NAMALWA (cell line): ENCODE data around the gene PHOSPHO2.

ENCODE experiments used
- DNase-seq: peaks from one replicate; pipeline ENCODE4 v3.0.0-alpha.2; 2015; ENCODE audit warnings: low spot score

The PHOSPHO2 gene, protein sequence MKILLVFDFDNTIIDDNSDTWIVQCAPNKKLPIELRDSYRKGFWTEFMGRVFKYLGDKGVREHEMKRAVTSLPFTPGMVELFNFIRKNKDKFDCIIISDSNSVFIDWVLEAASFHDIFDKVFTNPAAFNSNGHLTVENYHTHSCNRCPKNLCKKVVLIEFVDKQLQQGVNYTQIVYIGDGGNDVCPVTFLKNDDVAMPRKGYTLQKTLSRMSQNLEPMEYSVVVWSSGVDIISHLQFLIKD

DNA sequence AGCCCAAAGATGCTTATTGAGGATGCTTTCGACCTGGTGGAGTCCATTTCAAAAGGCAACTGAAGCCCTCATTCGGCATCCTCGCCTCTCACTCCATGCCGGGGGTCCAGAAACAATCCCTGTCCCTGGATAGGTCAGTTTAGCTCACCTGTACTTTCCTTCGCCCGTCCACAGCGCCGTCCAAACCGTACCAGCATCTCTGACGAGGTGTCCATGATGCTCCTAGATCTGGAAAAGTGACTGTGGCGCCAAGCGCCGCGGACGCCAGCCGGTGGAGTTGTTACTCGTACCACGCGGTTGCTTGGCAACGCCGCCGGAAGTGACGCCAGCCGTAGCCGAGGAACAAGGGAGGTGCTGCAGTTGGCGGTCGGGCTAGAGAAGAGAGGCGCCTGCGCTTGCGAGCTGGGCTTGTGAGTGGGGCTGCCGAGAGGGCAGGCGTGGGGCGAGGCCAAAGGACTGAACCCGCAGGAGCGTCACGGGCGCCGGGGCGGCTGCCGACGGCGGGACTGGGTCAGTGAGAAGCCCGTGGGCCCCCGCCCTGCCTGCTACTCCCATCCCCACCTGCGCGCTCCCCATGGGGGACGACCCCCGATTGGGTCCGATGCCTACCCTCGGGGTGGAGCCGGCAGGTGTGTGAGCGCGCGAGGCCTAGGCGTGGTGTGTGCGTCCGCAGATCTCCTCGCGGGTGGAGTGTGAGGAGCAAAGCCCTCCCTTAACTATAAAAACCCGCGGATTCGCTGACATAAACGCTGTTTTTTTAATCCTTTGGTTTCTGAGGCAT lies at the start of gene PHOSPHO2, which contains the start of gene CFAP210:
Gene PHOSPHO2, plus strand, starts transcription at position 357 of the 781 bp plus-strand sequence. CDS start 6,503 bp downstream, outside the sequence.
Gene CFAP210, minus strand, starts transcription at position 293 of the 781 bp plus-strand sequence. Its CDS starts 78 bp downstream, at position 215.
- DNase-seq: peak; percentile 98

DNA sequence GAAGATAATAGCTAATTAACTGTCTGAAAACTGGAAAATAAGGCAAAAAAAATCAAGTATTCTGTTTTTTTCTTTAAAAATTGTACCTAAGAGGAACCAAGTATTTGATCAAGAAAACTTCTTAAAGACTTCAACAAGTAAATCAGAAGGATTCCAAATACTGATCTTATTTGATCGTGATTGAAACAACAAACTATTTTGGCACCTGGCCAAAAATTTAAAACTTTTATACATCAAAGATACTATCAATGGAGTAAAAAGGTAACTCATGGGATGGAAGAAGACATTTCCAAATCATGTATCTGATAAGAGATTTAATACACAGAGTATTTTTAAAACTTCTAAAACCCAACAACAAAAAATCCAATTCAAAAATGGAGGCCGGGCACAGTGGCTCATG lies 46.8 kb upstream of the PHOSPHO2 start:
- no peak for DNase-seq

DNA sequence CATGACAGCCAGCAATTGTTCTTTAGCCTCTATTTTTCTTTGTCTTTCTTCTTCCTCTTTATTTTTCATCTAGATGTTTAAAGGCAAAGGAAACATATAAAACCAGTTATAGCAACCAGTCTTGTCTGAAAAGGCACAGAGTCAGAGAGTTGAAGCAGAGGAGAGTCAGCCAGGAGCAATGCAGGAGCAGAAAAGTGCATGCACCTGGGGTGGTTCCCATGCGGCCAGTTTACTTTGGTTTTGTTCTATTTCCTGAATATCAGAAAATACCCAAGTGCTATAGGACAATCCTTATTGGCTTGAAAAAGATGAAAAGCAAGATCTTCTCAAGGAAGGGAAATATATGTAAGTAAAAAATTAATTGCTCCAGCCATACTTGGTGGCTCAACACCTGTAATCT lies 45.0 kb upstream of the PHOSPHO2 start:
- DNase-seq: no peak

DNA sequence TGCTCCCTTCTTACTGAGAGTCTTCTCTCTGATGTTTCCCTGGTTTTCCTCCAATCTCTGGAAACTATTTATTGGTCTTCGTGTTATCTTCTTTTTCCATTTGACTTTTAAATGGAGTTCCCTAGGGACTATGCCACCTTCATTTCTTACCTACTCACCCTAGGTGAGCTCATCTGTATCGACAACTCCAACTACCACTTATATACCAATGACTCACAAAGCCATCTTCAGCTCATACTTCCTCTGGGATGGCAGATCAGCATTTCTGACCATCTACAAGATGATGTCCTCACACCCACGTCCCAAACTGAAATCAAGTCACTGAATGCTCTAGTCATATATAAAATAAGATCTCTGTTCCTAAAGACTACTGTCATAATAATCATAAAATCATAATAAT lies 40.6 kb upstream of the PHOSPHO2 start:
- no peak for DNase-seq

DNA sequence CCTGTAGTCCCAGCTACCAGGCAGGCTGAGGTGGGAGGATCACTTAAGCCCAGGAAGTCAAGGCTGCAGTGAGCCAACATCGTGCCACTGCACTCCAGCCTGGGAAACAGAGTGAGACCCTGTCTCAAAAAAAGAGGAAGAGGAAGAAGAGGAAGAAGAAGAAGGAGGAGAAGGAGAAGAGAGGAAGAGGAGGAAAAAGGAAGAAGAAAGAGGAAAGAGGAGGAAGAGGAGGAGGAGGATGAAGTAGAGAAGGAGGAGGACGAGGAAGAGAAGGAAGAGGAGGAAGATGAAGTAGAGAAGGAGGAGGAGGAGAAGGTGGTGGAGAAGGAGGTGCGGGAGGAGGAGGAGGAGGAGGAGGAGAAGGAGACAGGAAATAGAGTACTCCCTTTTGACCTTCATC lies 38.1 kb upstream of the PHOSPHO2 start:
- DNase-seq: no peak

DNA sequence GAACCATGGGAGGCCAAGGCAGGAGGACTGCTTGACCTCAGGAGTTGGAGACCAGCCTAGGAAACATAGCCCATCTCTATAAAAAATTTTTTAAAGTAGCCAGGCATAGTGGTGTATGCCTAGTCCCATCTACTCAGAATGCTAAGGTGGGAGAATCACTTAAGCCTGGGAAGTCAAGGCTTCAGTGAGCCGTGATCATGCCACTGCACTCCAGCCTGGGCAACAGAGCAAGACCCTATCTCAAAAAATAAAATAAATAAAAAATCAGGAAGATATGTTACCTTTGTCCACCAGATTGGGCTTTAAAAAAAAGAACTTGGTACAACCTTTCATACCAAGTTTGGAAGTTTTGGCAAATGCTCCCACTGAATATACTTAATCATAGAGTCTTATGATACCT lies 35.4 kb upstream of the PHOSPHO2 start:
- no peak for DNase-seq

DNA sequence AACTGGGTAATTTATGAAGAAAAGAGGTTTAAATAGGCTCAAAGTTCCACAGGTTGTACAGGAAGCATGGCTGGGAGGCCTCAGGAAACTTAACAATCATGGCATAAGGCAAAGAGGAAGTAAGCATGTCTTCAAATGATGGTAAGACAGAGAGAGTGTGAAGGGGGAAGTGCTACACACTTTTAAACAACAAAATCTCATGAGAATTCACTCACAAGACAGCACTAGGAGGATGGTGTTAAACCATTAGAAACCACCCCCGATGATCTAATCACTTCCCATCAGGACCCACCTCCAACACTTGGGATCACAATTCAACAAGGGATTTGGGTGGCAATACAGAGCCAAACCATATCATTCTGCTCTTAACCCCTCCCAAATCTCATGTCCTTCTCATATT lies 34.9 kb upstream of the PHOSPHO2 start:
- peak; percentile 20 for DNase-seq

DNA sequence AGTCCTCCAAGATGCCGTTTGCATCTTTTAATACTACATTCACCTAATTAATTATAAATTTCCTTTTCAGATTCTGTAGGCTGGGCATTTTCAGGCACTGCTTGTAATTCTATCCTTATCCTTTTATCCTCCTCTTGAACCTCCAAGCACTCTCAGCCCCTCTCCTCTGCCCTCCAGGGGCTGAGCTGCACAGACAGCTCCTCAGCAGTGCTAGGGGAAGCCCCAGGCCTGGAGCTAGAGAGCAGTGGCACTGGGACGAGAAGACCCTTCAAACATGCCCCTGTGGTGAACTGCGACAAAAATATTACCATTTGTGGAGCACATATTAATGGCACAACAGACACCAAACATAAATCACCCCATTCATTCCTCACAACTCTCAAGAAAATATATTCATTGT lies 33.0 kb upstream of the PHOSPHO2 start:
- no peak for DNase-seq

DNA sequence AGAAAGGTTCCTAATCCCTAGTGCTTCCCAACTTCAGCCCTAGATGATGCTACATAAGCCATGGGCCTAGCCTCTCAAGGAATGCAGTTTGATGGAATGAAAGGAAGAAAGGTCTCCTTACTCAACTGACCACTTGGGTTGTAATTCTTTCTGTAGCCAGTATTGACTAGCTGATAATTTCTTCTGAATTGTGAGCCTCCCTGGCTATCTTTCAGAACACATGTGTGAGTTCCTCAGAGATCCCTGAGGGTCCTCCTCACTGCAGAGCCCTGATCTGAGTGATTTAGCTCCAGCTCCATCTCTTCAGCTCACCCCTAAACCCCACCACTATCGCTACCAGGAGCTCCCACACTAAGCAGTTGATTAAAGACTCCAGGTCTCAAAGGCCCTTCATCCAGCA lies 31.5 kb upstream of the PHOSPHO2 start:
- no peak for DNase-seq

DNA sequence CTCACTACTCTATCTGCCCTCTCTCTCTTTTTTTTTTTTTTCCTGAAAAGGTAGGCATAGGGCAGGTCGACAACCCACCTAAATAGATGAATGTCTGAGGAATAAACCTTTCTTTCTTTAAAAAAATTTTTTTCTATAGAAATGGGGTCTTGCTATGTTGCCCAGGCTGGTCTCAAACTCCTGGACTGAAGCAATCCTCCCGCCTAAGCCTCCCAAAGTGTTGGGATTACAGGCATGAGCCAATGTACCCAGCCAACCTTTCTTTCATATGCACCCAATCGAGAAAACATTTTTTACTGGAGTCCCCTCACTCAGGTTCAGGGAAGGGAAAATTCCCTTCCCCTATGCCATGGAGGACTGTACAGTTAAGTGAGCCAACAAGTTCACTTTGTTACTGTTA lies 31.0 kb upstream of the PHOSPHO2 start:
- no peak for DNase-seq

DNA sequence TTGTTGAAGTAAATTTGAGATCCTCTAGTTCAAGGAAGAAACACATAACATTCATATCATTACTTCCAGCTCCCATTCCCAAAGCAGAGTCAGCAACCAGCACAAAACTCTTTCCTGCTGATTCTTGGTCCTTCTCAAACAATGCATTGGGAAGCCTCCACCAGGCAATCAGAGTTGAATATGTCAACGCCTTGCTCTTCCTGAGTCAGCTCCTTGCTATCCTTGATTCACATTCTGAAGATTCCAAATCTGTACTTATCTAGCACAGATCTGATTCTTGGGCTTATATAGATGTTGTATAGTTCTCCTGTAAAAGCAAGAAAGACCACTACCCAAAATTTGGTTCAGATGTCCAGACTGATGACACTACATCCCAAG lies 29.7 kb upstream of the PHOSPHO2 start:
- DNase-seq: no peak

DNA sequence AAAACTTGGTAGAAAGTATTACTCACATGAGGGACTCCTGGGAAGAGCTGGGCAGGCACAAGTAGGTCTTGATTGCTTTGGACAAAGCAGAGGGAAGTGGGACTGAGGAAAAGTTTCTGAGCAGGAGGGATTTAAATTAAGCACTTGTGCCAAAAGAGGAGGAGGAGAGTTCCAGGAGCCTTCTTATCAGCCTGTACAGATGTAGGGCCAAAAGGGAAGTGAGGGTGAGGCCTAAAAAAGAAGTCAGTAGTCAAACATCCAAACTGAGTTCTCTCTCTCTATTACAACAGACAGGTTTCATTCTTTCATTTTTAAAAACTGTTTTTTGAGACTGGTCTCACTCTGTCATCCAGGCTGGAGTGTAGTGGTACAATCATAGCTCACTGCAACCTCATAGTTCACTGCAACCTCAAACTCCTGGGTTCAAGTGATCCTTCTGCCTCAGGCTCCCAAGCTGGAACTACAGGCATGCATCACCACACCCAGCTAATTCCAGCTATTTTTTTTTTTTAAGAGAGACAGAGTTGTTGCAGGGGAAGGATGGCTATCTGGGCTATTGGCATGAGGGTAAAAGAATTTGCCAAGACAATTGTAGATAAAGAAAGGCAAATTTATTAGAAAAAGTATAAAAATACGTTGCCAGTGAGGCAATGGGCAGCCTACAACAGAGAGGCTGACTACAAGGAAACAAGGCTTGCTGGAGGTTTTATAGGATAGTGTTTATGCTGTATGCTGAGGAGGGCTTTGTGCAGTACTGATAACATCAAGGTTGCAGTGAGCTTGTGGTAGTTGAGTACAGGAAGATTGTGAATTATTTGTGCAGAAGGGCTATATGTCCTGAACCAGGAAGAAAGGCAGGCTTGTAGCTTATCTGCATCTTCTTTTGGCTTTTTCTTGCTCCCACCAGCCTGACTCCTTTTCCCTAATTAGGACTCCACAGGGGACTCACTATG lies 29.0 kb upstream of the PHOSPHO2 start:
- DNase-seq: no peak

DNA sequence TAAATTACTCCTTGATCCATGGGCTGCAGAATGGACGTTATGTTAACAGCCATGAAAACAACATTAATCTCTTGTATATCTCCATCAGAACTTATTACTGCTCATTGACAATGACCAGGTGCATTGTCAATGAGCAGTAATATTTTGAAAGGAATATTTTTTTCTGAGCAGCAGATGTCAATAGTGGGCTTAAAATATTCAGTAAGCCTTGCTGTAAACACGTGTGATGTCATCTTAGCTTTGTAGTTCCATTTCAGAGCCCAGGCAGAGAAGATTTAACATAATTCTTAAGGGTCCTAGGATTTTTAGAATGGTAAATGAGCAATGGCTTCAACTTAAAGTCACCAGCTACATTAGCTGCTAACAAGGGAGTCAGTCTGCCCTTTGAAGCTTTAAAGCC lies 26.7 kb upstream of the PHOSPHO2 start:
- DNase-seq: no peak

DNA sequence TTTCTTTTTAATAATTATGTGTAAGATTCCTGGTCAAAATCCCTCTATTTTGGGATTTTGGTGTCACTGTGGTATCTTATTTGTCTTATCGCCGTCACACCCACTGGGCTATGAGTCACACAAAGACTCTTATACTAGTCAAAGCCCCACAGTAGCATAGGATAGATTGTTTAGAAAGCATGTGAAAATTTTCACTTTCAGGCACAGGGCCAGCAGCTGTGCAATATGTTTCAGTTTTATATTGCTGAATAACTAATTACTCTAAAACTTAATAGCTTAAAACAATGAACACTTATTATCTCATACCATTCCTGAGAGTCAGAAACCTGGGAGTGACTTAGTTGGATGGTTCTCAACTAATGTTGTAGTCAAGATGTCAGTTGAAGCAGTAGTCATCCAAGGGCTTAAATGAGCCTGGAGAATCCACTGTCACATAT lies 24.0 kb upstream of the PHOSPHO2 start:
- no peak for DNase-seq

DNA sequence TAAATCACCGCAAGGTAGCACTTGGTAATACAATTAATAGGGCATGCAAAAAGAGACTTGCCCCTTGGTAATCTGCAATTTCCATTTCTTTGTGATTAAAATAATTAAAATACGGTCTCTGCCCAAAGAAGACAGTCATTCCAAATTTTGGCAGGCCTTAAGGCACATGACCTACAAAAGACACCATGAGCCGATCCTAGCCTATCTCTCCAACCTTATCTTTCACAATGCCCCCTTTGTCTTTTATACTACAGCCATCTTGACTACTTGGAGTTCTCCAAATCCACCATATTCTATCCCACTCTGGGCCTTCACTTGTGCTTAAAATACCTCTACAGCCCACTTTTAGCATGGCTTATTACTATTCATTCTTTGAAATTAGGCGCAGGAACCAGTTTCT lies 23.3 kb upstream of the PHOSPHO2 start:
- DNase-seq: no peak

DNA sequence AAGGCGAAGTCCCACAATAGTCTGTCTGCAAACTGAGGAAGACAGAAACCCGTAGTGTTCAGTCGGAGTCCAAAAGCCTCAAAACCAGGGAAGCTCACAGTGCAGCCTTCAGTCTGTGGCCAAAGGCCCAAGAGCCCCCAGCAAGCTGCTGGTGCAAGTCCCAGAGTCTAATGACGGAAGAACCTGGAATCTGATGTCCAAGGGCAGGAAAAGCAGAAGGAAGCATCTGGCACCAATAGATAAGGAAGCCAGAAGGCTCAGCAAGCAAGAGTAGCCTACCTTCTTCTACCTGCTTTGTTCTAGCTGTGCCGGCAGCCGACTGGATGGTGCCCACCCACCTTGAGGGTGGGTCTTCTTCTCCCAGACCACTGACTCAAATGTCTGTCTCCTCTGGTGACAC lies 21.9 kb upstream of the PHOSPHO2 start:
- no peak for DNase-seq

DNA sequence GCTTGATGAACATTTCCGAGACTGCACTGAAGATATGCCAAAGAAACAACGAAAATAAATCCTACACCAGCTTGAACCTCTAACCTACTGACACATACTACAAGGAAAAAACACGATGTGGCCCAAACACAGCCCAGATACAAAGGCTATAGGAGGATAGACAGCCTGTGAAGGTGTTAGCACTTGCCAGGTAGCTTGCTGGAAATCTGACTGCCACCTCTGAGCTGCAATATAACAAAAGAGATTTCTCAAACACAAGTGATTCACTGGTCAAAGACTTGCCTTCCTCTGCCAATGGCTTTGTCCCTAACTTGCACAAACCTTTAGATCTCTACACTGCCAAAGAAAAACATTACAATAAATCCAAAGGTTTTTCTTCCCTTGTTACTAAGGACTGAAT lies 21.2 kb upstream of the PHOSPHO2 start:
- no peak for DNase-seq

DNA sequence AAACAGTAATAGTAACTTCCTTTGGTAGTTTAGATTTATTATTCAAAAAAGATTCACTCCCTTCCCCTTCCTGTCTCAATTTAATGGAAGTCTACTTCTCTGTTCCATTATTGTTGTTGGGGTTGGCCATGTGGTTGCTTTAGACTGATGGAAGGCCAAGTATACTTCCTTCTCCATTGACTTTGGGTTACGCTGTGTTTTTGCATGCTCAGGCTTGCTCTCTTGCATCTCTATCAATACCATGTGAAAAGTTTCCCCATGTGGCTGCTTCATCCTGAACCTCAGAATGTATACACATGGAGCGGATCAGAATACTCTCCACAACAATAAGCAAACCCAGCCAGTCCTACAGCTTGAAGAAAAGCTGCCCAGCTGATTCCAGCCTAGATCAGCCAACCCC lies 20.3 kb upstream of the PHOSPHO2 start:
- DNase-seq: no peak

DNA sequence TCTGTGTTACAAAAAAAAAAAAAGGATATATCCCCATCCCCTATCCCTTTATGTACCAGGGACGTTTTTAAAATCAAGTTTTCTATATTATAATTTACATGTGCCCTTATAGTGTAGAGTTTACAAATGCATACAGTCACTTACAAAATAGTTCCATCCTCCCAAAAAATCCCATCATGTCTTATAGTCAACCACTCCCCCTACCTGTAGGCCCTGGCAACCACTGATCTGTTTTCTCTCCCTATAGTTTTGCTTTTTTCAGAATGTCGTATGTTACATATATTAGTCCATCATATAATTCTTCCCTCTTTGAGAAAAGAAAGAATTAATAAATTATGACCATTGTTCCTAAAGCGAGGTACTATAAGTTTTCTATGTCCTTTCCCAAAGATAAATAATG lies 17.9 kb upstream of the PHOSPHO2 start:
- DNase-seq: no peak

DNA sequence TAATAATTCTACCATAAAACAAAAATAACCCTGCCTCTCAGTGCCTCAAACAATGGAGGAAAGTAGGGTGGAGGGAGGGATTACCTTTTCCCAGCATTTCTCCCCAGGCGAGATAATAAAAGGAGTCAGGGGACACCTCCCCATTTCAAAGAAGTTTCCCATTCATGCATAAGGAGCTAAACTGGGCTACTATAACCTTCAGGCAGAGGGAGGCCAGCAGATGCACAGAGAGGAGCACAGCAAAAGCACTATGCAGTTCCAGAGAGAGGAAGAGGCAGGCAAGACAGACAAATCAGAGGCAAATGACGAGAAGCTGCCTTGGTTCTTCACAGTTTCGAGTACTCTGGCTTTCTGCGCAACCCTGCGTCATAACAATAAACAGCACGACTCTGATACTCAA lies 17.4 kb upstream of the PHOSPHO2 start:
- no peak for DNase-seq

DNA sequence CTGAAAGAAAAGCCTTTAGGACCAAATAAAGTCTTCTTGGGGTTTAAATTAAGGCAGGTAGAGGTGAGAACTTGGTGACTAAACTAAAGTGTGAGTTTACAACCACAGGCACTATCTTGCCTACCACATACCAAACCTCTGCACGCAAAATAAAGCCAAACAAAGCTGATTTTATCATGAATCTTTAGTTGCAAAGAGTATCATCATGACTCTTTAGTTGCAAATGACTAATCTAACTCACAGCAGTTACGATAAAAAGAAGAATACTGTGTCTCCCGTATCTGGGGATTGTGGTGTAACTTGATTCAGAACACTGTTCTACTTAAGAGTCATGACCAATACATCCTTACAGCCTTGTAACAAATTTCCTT lies 11.2 kb upstream of the PHOSPHO2 start:
- no peak for DNase-seq

DNA sequence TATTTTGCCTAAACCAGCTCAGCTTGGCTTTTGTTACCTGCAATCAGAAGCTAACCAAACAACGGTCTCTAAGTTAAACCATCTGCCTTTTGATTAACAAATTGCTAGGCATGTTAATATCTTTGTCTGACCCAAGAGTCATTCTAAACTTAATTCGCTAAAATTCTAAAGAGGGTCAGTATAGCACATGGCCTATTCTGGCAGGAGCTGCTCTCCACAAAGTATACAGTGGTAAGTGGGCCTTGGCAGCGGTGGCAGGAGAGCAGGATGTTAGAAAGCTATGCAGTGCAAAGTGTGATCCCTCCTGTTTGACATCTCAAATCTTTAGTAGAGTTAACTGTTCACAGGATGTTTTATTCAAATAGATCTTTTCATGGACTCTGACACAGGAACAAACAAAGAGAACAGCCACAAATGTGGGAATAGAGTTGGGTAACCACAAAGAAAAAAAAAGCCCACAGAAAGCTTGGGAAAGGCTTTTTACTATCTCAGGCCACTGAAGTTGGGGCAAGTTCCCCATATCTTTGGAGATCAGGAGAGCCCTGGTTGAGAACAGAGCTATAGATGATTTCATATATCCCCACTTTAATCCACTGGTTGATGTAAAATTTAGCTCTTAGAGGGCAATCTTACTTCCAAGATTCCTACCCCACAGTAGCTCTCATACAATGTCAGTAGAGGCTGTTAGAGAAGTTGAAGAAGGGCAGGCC lies 10.7 kb upstream of the PHOSPHO2 start:
- no peak for DNase-seq
